ENCODE results near the gene USPL1. TPM values are rescaled to one million over a fixed set of nuclear protein-coding genes. Genes with fewer than 3 reads are reported as not detected.

The USPL1 gene
- total RNA-seq, 3 donors from 2014 or later = 10.9 to 16.1 (median 11.4) TPM

GRCh38 chr13:30607908-30608307 lies 9.8 kb upstream of the USPL1 start:
- intact Hi-C loops (cut with DNase I, micrococcal nuclease) = no loop called here
- ATAC-seq = peak; percentile 88
- DNase-seq = peak in 1 of 3 donors; percentile 58
- Histone ChIP-seq H3K4me3 (no peak overlapping the region), H3K36me3 (ENCODE audit: low read depth) (no peaks in the 10 kb centered on the region), H3K4me1 (ENCODE audit: low read depth) (no peaks in the 10 kb centered on the region), H3K9me3 (no peaks in the 10 kb centered on the region)
- no peak for TF ChIP-seq CTCF (IDR thresholded peaks at IDR 0.05)

GRCh38 chr13:30608364-30608763 lies 9.4 kb upstream of the USPL1 start:
- Histone ChIP-seq H3K36me3 (ENCODE audit: low read depth) (no peaks in the 10 kb centered on the region), H3K4me3 (no peak overlapping the region), H3K9me3 (no peaks in the 10 kb centered on the region), H3K4me1 (ENCODE audit: low read depth) (no peaks in the 10 kb centered on the region)
- TF ChIP-seq CTCF (IDR thresholded peaks at IDR 0.05) = no peak
- ATAC-seq (no peak), DNase-seq (no peak)
- intact Hi-C loops (cut with DNase I, micrococcal nuclease) = no loop called here

GRCh38 chr13:30610311-30610710 lies 7.4 kb upstream of the USPL1 start:
- no peak overlapping the region for H3K4me3 ChIP-seq
- intact Hi-C loops (cut with DNase I, micrococcal nuclease) = no loop called here
- no peak for DNase-seq
- no peaks in the 10 kb centered on the region for H3K36me3 ChIP-seq (ENCODE audit: low read depth)
- TF ChIP-seq CTCF (IDR thresholded peaks at IDR 0.05) = no peak
- no peaks in the 10 kb centered on the region for H3K9me3 ChIP-seq
- ATAC-seq = no peak
- H3K4me1 ChIP-seq (ENCODE audit: low read depth) = no peaks in the 10 kb centered on the region

- H3K4me3 ChIP-seq = no peak overlapping the region
- peaks cover 19% of the 10 kb centered on the region for H3K4me1 ChIP-seq (ENCODE audit: low read depth)
- H3K36me3 ChIP-seq (ENCODE audit: low read depth) = no peaks in the 10 kb centered on the region
- no peaks in the 10 kb centered on the region for H3K9me3 ChIP-seq
- no peak for DNase-seq
- intact Hi-C loops (cut with DNase I, micrococcal nuclease) = no loop called here
- ATAC-seq = no peak
- no peak for TF ChIP-seq CTCF (IDR thresholded peaks at IDR 0.05)
Observed at GRCh38 chr13:30615481-30615865, 2.2 kb upstream of the USPL1 start.

- no peak for TF ChIP-seq CTCF (IDR thresholded peaks at IDR 0.05)
- H3K9me3 ChIP-seq = no peaks in the 10 kb centered on the region
- DNase-seq (peak in 1 of 3 donors; percentile 28), ATAC-seq (no peak)
- peaks cover 23% of the 10 kb centered on the region for H3K4me1 ChIP-seq (ENCODE audit: low read depth)
- intact Hi-C loops (cut with DNase I, micrococcal nuclease) = no loop called here
- no peaks in the 10 kb centered on the region for H3K36me3 ChIP-seq (ENCODE audit: low read depth)
- H3K4me3 ChIP-seq = no peak overlapping the region
Observed at GRCh38 chr13:30615866-30616541, 1.7 kb upstream of the USPL1 start.

- ATAC-seq (peak; percentile 60), DNase-seq (peak in 1 of 3 donors; percentile 82)
- peaks cover 23% of the 10 kb centered on the region for H3K4me1 ChIP-seq (ENCODE audit: low read depth)
- no peaks in the 10 kb centered on the region for H3K9me3 ChIP-seq
- H3K4me3 ChIP-seq = peak overlapping the region; percentile 72
- TF ChIP-seq CTCF (IDR thresholded peaks at IDR 0.05) = no peak
- intact Hi-C loops (cut with DNase I, micrococcal nuclease) = no loop called here
- no peaks in the 10 kb centered on the region for H3K36me3 ChIP-seq (ENCODE audit: low read depth)
Observed at GRCh38 chr13:30616927-30617314, 799 bp upstream of the USPL1 start.

Measured in mucosa of descending colon (tissue), 3 donors.